HUES6 (cell line): ENCODE measurements around the gene LGMN.

ENCODE experiments used
- H3K27ac ChIP-seq: 2 replicates; pipeline ENCODE4 v1.7.0; 2013; ENCODE audit warnings: low read depth, mild to moderate bottlenecking, low read length, inconsistent platforms
- H3K27me3 ChIP-seq: 2 replicates; pipeline ENCODE4 v1.6.1; 2013; ENCODE audit warnings: low read length; ENCODE audit not compliant: control insufficient read depth, insufficient read depth
- H3K36me3 ChIP-seq: 2 replicates; pipeline ENCODE4 v1.6.1; 2013; ENCODE audit warnings: low read length; ENCODE audit not compliant: control insufficient read depth, insufficient read depth
- H3K4me1 ChIP-seq: 2 replicates; pipeline ENCODE4 v1.6.1; 2013; ENCODE audit warnings: low read length; ENCODE audit not compliant: control insufficient read depth, insufficient read depth
- H3K4me3 ChIP-seq: 2 replicates; pipeline ENCODE4 v1.5.1; 2013; ENCODE audit warnings: low read depth, low read length
- H3K9ac ChIP-seq: one replicate; pipeline ENCODE4 v1.6.1; 2013; ENCODE audit warnings: mild to moderate bottlenecking, low read length
- H3K9me3 ChIP-seq: 2 replicates; pipeline ENCODE4 v1.6.1; 2013; ENCODE audit warnings: low read depth, low read length; ENCODE audit not compliant: control insufficient read depth, insufficient read depth

The LGMN gene

DNA sequence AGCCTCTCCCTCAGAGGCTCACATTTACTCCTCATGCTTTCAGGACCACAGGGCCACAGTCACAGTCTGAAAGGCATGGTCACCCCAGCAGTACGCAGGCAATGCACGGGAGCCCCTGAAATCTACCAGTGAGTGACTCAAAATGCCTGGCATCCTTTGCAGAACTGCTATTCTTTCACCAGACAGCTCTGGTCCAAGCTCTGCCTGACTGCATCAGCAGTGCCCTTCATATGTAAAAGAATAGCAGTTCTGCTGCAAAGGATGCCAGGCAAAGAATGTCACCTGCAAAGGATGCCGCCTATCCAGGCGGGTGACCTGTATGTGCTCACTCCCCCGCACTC lies 38.5 kb downstream of the LGMN start:
- peaks cover 45% of the 10 kb centered on the region for H3K36me3 ChIP-seq
- H3K9me3 ChIP-seq, result no peaks in the 10 kb centered on the region
- H3K4me1 ChIP-seq, result peaks cover 10% of the 10 kb centered on the region; the same call in 1 of the 2 replicates
- H3K9ac ChIP-seq, result no peak overlapping the region
- H3K27me3 ChIP-seq, result no peaks in the 10 kb centered on the region
- no peak overlapping the region for H3K4me3 ChIP-seq
- H3K27ac ChIP-seq, result no peak overlapping the region

GRCh38 chr14:92709340-92710000 lies 39.0 kb downstream of the LGMN start:
- Histone ChIP-seq H3K9me3 (no peaks in the 10 kb centered on the region), H3K27me3 (no peaks in the 10 kb centered on the region), H3K36me3 (peaks cover 49% of the 10 kb centered on the region), H3K27ac (no peak overlapping the region), H3K4me1 (peaks cover 10% of the 10 kb centered on the region; the same call in 1 of the 2 replicates), H3K9ac (no peak overlapping the region), H3K4me3 (no peak overlapping the region)

DNA sequence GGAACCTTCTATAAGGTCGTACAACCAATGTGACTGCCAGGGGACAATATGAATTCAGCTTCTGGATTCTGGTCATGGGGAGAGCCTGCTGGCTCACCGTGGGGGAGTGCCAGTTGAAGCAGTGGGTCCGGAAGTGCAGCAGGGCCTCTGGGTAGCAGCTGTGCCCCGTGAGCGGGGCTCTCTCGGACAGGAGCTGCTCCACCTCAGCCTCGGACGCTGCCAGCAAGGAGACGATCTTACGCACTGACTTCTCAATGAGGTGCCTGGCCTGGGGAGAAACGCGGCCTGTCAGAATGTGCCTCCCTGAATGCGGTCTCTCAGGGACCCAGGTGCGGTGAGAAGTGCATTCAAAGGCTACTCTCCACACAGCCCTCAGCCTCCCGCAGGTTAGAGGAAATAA lies 42.0 kb downstream of the LGMN start:
- no peaks in the 10 kb centered on the region for H3K9me3 ChIP-seq
- H3K4me3 ChIP-seq, result no peak overlapping the region
- H3K36me3 ChIP-seq, result peaks cover 42% of the 10 kb centered on the region
- no peak overlapping the region for H3K9ac ChIP-seq
- no peak overlapping the region for H3K27ac ChIP-seq
- H3K4me1 ChIP-seq, result peaks cover 10% of the 10 kb centered on the region; the same call in 1 of the 2 replicates
- no peaks in the 10 kb centered on the region for H3K27me3 ChIP-seq

DNA sequence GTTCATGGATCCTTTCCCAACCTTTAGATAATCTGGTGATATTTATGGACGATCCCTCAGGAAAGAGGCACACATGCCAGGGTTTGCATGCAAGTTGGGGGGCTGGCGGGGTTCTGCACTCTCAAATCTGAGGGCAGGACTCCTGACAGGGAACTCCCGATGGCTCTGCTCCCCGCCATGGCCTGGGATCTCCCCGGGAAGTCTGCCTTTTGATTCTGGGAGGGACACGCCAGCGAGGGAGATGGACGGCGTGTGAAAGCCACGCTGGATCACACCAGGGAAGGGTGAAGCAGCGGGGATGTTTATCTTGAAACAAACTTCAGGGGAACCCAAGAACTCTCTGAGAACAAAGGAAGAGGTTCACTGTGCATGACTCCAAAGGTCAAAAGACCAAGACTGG lies 43.6 kb downstream of the LGMN start:
- H3K4me3 ChIP-seq, result no peak overlapping the region
- H3K27me3 ChIP-seq, result no peaks in the 10 kb centered on the region
- peaks cover 10% of the 10 kb centered on the region; the same call in 1 of the 2 replicates for H3K4me1 ChIP-seq
- H3K36me3 ChIP-seq, result peaks cover 32% of the 10 kb centered on the region
- H3K27ac ChIP-seq, result no peak overlapping the region
- H3K9me3 ChIP-seq, result no peaks in the 10 kb centered on the region
- H3K9ac ChIP-seq, result no peak overlapping the region

GRCh38 chr14:92704036-92704804 lies 44.2 kb downstream of the LGMN start:
- no peak overlapping the region for H3K4me3 ChIP-seq
- H3K9me3 ChIP-seq, result no peaks in the 10 kb centered on the region
- no peak overlapping the region for H3K9ac ChIP-seq
- H3K4me1 ChIP-seq, result peaks cover 5% of the 10 kb centered on the region; the same call in 1 of the 2 replicates
- H3K36me3 ChIP-seq, result peaks cover 26% of the 10 kb centered on the region
- no peak overlapping the region for H3K27ac ChIP-seq
- no peaks in the 10 kb centered on the region for H3K27me3 ChIP-seq

DNA sequence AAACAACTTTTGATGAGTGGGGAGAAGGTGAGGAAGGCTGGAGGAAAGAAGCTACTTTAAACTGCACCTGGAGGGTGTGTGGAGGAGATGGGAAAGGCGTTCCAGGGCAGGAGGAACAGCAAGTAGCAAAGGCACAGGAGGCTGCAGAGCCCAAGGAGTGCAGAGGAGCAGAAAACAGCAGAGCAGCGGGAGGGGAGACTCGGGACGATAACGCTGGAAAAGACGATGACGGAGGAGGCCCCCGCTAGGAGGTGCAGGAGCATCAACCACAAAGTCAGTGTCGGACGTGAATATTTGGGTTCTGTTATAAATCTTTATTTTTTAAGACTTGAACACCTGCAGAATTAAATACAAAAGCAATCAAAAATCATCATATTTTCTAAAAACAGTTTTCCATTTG lies 44.9 kb downstream of the LGMN start:
- peaks cover 26% of the 10 kb centered on the region for H3K36me3 ChIP-seq
- no peaks in the 10 kb centered on the region for H3K4me1 ChIP-seq
- no peak overlapping the region for H3K9ac ChIP-seq
- H3K4me3 ChIP-seq, result no peak overlapping the region
- no peaks in the 10 kb centered on the region for H3K9me3 ChIP-seq
- no peak overlapping the region for H3K27ac ChIP-seq
- no peaks in the 10 kb centered on the region for H3K27me3 ChIP-seq

DNA sequence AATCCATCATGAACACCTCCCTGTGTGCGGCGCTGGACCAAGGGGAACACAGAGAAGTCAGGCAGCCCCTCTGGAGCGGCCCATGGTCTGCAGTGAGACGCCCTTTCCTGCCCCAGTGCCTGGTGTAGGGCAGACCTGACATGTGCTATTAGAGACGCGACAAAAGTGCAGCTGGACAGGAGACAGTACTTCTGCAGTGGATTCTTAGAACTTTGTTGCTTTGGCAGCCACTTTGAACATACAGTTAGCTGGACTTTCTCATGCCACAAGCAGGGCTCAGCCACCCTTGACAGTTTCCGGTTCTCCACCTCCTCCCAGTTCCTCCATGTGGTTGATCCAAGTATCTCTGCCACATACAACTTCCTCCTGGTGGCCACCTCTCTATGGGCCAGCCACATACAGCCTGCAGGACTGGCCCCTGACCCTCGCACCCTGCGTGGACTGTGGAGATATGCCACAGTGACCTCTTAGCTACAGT lies 45.9 kb downstream of the LGMN start:
- H3K36me3 ChIP-seq, result peaks cover 26% of the 10 kb centered on the region
- no peak overlapping the region for H3K27ac ChIP-seq
- no peak overlapping the region for H3K4me3 ChIP-seq
- no peaks in the 10 kb centered on the region for H3K27me3 ChIP-seq
- H3K9ac ChIP-seq, result no peak overlapping the region
- H3K9me3 ChIP-seq, result no peaks in the 10 kb centered on the region
- no peaks in the 10 kb centered on the region for H3K4me1 ChIP-seq

DNA sequence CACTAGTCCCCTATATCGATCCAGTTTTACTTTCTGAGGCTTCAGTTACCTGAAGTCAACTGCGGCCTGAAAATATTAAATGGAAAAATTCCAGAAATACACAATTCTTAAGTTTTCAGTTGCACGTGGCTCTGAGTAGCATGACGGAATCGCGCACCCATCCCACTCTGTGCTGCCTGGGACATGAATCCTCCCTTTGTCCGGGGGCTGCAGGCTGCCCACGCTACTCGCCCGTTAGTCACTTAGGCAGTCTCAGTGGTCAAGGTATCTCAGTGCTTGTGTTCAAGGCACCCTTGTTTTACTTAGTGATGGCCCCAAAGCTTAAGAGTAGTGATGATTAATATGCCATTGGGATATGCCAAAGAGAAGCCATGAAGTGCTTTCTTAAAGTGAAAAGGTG lies 46.6 kb downstream of the LGMN start:
- H3K4me1 ChIP-seq, result no peaks in the 10 kb centered on the region
- H3K36me3 ChIP-seq, result peaks cover 24% of the 10 kb centered on the region
- H3K27me3 ChIP-seq, result peaks cover 4% of the 10 kb centered on the region; the same call in 1 of the 2 replicates
- no peak overlapping the region for H3K9ac ChIP-seq
- no peaks in the 10 kb centered on the region for H3K9me3 ChIP-seq
- H3K4me3 ChIP-seq, result no peak overlapping the region
- no peak overlapping the region for H3K27ac ChIP-seq

- Histone ChIP-seq H3K9ac (no peak overlapping the region), H3K36me3 (peaks cover 1% of the 10 kb centered on the region), H3K27me3 (peaks cover 7% of the 10 kb centered on the region; the same call in 1 of the 2 replicates), H3K27ac (no peak overlapping the region), H3K4me1 (no peaks in the 10 kb centered on the region), H3K9me3 (no peaks in the 10 kb centered on the region), H3K4me3 (no peak overlapping the region)
Measured at GRCh38 chr14:92698393-92698792, 50.0 kb downstream of the LGMN start.

DNA sequence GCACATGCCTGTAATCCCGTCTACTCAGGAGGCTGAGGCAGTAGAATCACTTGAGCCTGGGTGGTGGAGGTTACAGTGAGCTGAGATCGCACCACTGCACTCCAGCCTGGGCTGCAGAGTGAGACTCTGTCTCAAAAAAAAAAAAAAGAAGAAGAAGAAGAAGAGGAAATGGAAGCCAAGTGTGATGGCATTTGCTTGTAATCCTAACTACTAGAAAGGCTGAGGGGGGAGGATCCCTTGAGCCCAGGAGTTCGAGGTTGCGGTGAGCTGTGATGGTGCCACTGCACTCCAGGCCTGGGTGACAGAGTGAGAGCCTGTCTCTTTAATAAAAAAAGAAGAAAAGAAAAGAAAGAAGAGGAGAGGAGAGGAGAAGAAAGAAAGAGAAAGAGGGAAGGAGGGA lies 52.1 kb downstream of the LGMN start:
- H3K4me1 ChIP-seq, result no peaks in the 10 kb centered on the region
- no peak overlapping the region for H3K27ac ChIP-seq

GRCh38 chr14:92695562-92695961 lies 52.9 kb downstream of the LGMN start:
- peaks cover 7% of the 10 kb centered on the region; the same call in 1 of the 2 replicates for H3K27me3 ChIP-seq
- no peaks in the 10 kb centered on the region for H3K36me3 ChIP-seq
- H3K4me1 ChIP-seq, result no peaks in the 10 kb centered on the region
- no peak overlapping the region for H3K9ac ChIP-seq
- H3K27ac ChIP-seq, result no peak overlapping the region
- H3K9me3 ChIP-seq, result no peaks in the 10 kb centered on the region
- no peak overlapping the region for H3K4me3 ChIP-seq

More for the DNA sequence above, 52.1 kb downstream of the LGMN start:
- H3K36me3 ChIP-seq, result no peaks in the 10 kb centered on the region
- H3K4me3 ChIP-seq, result no peak overlapping the region
- peaks cover 7% of the 10 kb centered on the region; the same call in 1 of the 2 replicates for H3K27me3 ChIP-seq
- H3K9ac ChIP-seq, result no peak overlapping the region
- no peaks in the 10 kb centered on the region for H3K9me3 ChIP-seq
